RWPE1 (cell line): ENCODE data around the gene ARHGEF26.
"Not testable (repeated sequence)": the region's sequence is repeated elsewhere in the genome, so short reads cannot be mapped to it uniquely, and the experiment has no call there.

ENCODE experiments used
- CTCF ChIA-PET: fragments of 350-600 bp; sonication (Branson Sonifier 250); formaldehyde crosslinking; extraction: SDS; loops from one replicate; lab custom pipeline; 2021; lab: Yijun Ruan, JAX
- POLR2A ChIA-PET: fragments of 400-600 bp; formaldehyde crosslinking; extraction: SDS; loops from one replicate; lab custom pipeline; 2020; ENCODE audit warnings: antibody characterized with exemption; ENCODE audit not compliant: low non-redundant PET; lab: Yijun Ruan, JAX
- DNase-seq: peaks from one replicate; pipeline ENCODE4 v3.0.0; 2012; ENCODE audit warnings: low spot score
- H3K27ac ChIP-seq: fragments of 450-650 bp; 2 replicates; pipeline ENCODE4 v1.5.1; 2017
- CTCF ChIP-seq: fragments of 450-650 bp; conservative IDR thresholded peaks from 2 replicates; pipeline ENCODE4 v1.5.1; 2017; ENCODE audit warnings: low read depth, mild to moderate bottlenecking

Gene ARHGEF26

GRCh38 chr3:154085799-154086198, 35.4 kb upstream of the ARHGEF26 start:
- H3K27ac ChIP-seq: no peak overlapping the region
- no peak for TF ChIP-seq CTCF
- DNase-seq: no peak
- CTCF ChIA-PET: interaction anchor here (0.7 kb wide), 2 partner anchors 68 to 165 kb away, joined by 3 read pairs; no protein-coding TSS in a partner anchor
- POLR2A ChIA-PET: no interaction called here

- TF ChIP-seq CTCF: no peak
- CTCF ChIA-PET: interaction anchor here (0.7 kb wide), 1 partner anchor 165 kb away, joined by 3 read pairs; no protein-coding TSS in a partner anchor
- H3K27ac ChIP-seq: no peak overlapping the region
- DNase-seq: no peak
- POLR2A ChIA-PET: no interaction called here
Measured at GRCh38 chr3:154086286-154086685, 34.9 kb upstream of the ARHGEF26 start.

GRCh38 chr3:154087756-154088480, 33.3 kb upstream of the ARHGEF26 start:
- H3K27ac ChIP-seq, POLR2A ChIA-PET, DNase-seq, CTCF ChIA-PET: not testable (repeated sequence)

- no peak overlapping the region for H3K27ac ChIP-seq
- TF ChIP-seq CTCF: no peak
- ChIA-PET CTCF (interaction anchor here (0.7 to 0.8 kb wide), 2 partner anchors 28 to 31 kb away, joined by 3 read pairs; partner anchors contain the start of gene ARHGEF26), POLR2A (no interaction called here)
- DNase-seq: peak; percentile 22
Measured at GRCh38 chr3:154089421-154090420, 31.5 kb upstream of the ARHGEF26 start.

- POLR2A ChIA-PET: no interaction called here
- CTCF ChIA-PET: no interaction called here
- TF ChIP-seq CTCF: no peak
Measured at GRCh38 chr3:154094051-154094450, 27.1 kb upstream of the ARHGEF26 start.

GRCh38 chr3:154095832-154096421, 25.3 kb upstream of the ARHGEF26 start:
- H3K27ac ChIP-seq: no peak overlapping the region
- ChIA-PET CTCF (interaction anchor here (0.7 to 1.2 kb wide), 2 partner anchors 158 to 1227 kb away, joined by 3 to 6 read pairs; no protein-coding TSS in a partner anchor), POLR2A (no interaction called here)
- peak; percentile 55 for TF ChIP-seq CTCF
- DNase-seq: peak; percentile 20

More at GRCh38 chr3:154094051-154094450, 27.1 kb upstream of the ARHGEF26 start:
- no peak for DNase-seq
- H3K27ac ChIP-seq: no peak overlapping the region
